Stimulated activated CD8-positive, alpha-beta memory T cell treated with anti-CD3 and anti-CD28 coated beads, Interleukin-7, amount 100 ng/mL, for 4 hours (primary cell): Measurements from ENCODE around the gene CD96.
"Not testable (repeated sequence)": the region's sequence is repeated elsewhere in the genome, so short reads cannot be mapped to it uniquely, and the experiment has no call there.

ENCODE experiments used
- DNase-seq, 2 donors: peaks; one replicate each; pipeline ENCODE4 v3.0.0-alpha.2; 2020; ENCODE audit warnings: low read depth in 2 of 2

The CD96 gene

DNA sequence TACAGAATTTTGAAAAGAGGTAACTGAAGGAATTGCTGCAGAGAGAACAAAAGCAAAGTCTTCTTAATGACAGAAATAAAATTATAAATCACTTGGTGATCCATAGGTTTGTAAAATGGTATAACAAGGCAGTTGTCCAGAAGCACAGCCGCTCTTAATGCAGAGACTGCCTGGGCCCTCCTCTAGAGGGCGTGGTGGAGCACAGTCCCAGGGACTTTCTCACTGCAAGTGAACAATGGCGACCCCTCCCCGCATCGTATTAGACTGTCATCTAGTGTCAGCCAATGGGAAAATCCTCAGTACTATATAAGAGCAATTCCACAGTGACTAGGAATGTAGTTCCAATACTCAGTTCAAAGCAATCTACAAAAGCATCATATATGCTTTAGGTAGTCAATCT, 79.5 kb downstream of the CD96 start:
- no peak for DNase-seq

DNA sequence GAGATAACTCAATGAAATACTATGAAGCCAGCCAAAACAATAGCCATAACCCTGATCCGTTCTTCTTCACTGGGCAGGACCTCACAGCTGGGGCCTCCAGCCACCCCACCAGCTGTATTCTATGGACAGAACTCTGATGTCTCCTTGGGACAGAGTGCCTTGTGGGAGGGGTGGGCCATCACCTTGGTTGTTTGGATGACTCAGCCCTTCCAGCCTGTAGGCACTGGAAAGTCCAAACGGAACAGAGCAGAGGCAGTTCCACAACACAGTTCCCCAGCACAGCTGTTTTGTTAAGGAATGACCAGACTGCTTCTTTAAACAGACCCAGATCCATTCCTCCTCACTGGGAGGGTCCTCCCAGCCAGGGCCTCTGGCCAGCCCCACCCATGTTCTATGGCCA, 85.1 kb downstream of the CD96 start:
- DNase-seq = no peak

DNA sequence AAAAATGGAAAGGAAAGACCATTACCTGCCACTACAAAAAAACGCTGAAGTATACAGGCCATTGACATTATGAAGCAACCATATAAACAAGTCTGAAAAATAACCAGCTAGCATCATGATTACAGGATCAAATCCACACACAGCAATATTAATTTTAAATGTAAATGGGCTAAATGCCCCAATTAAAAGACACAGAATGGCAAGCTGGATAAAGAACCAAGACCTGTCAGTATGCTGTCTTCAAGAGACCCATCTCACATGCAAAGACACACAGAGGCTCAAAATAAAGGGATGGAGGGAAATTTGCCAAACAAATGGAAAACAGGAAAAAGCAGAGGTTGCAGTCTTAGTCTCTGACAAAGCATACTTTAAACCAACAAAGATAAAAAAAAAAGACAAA, 87.0 kb downstream of the CD96 start:
- DNase-seq = not testable (repeated sequence)

DNA sequence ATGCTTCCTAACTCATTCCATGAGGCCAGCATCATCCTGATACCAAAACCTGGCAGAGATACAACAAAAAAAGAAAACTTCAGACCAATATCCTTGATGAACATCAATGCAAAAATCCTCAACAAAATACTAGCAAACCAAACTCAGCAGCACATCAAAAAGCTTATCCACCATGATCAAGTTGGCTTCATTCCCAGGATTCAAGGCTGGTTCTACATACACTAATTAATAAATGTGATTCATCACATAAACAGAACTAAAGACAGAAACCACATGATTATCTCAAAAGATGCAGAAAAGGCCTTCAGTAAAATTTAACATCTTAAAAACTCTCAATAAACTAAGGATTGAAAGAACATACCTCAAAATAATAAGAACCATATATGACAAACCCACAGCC, 88.6 kb downstream of the CD96 start:
- not testable (repeated sequence) for DNase-seq

DNA sequence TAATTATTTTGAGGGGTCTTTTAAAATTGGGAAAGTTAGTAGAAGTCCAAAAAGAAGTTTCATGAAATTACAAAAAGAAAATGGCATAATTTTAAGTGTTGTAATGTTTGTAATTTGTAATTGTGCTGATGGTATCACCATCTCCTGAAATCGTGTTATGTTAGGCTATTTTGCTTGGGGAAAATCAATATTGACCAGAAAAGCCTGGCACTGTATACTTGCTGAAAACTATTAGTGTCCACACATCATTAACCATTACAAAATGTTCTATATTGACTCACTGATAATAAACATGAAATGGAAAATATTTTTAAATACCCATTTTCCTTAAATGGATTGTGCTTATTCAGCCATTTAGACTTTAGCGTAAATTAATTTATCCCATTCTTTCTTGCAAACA, 93.4 kb downstream of the CD96 start:
- DNase-seq = no peak

DNA sequence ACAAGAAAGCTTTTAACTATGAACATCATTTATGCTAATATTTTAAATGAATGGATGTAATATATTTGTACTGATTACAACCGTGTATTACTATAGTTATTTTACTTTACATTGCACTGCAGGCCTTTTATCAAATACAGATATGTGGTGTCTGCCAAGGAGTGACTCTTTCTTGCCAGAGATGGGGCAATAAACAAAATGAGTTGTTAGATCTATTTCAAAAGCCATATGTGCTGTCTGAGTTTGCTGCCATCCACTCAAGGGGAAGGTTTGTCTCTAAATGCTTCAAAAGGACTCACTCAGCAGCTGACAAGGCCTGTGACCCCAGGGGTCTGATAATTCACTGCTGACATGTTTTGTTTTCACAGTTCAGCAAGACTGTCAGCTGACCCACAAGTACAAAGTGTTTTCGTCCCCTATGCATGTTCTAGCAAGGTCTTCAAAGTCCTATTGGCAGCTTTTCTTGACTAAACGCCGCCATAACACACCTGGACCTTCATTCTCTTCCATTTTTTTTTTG, 94.4 kb downstream of the CD96 start:
- no peak for DNase-seq

DNA sequence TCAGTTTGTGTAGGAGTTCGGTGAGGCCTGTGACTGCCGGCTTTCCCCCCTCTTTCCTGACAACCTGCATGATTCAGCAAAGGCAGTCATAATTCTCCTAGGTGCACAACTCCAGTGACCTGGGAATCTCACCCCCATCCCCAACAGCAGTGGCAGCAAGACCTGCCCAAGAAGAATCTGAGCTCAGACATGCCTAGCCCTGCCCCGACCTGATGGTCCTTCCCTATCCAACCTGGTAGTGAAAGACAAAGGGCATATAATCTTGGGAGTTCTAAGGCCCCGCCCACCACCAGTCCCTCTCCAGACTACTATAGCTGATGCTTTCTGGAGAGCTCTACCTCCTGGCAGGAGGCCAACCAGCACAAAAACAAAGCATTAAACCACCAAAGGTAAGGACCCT, 97.3 kb downstream of the CD96 start:
- no peak for DNase-seq

DNA sequence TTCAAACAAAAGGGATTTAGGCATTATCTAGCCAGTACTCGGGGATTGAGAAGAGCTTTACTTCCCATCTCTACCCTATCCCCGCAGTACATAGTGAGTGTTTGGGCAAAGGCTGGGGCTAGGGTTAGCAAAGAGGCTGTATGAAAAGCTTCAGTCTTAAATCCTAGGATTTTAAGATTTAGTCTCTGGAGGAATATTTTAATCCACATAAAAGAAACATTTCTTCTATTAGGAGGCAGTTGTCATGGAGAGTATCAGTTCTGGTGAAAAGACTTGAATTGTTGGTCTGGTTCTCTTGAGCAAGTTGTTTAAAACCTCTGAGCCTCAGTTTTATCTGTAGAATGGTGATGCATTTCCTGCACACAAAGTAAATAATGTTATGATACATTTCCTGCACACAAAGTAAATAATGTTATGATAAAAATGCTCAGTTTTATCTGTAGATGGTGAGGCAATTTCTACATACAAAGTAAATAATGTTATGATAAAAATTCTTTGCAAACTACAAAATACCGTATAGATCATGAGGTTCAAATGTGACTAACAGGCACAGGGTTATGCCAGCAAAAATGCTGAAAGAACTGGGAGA, 107.1 kb downstream of the CD96 start:
- DNase-seq = no peak

DNA sequence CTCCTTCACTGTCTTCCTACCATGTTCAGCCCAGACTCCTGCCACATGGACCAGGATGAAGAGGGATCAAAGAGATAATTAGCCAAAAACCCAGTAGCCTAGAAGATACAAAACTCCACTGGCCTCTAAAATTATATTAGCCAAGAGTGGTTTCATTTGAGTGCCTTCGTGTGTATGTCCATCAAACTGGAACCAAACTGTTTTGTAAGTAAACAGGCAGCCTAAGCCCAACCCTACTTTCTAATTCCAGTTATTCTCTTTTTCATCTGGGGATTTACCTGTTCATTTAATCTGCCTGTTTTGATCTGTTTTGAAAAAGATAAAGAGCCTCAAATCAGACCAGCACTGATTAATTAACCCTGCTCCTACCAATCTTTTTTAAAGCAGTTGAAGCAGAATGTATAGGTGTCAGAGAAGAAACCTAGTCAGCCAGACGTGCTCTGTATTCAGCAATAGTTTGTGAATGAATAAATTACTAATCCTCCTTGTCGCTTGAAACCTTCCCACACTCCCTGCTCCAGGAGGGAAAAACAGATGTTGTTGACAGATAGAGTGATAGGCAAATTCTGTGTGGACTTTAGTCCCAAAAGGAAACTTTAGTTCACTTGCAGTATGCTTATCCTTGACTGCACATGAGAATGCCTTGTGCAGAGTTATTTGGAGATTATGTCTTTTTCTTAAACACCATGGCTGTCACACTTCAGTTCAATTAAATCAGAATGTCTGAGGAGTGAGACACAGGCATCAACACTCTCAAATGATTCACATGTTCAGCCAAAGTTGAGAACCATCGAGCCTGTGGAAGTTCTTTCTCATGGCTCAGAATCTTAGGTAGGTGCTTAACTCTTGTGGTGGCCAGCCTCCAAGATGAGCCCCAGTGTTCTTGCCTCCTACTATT, 108.6 kb downstream of the CD96 start:
- no peak for DNase-seq

DNA sequence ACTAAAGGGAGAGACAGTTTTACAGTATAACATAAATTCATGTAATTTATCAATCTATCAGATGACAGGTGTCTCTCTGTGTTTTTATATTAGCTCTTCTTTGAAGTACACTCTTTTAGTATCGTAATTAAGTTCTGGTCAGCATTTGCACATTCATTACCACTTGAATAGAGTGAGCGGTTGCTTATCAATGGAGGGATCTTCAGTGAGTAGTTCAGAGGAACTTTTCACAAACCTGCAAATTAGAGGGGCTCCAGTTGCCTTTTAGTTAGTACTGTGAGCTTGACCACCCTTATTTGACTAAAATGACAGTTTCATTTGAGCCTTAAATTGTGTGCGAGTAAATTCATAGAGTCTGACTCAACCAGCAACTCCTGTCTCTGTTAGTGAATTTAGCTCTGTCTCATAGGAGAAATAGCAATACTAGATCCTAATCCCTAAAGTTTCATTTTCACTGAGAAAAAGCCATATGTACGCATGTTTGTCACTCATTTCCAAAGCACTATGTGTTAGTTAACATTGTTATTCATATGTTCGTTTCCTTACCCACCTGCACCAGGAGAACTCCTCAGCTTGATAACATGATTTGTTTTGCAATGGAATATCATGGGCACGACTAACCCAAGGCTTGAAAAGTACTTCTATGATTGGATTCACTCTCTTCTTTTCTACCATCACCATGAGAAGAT, 110.6 kb downstream of the CD96 start:
- DNase-seq = no peak

DNA sequence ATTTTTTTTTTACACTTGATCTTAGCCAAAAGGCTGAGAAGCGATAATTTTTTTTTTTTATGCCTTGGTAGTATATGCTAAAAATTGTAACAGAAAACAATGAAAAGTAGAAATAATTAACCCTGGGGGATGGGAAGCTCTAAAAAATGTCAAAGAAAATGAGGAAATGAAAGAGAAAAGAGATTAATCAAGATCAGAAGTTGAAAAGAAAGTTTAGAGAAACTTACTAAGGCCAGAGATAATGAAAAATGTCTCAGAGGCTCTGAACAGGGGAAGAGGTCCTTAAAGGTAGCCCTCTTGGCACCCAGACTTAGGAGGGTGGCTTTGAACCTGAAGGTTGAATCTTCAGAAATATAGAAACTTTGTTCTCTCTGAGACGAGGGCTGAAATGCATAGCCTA, 111.8 kb downstream of the CD96 start:
- no peak for DNase-seq

DNA sequence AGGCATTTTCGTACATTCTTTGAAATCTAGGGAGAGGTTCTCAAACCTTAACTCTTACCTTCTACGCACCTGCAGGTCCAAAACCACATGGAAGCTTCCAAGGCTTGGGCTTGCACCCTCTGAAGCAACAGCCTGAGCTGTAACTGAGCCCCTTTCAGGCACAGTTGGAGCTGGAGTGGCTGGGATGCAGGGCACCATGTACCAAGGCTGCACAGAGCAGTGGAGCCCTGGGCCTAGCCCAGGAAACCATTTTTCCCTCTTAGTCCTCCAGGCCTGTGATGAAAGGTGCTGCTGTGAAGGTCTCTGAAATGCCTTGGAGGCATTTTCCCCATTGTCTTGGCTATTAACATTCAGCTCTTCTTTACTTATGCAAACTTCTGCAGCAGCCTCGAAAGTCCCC, 120.0 kb downstream of the CD96 start:
- DNase-seq = no peak

DNA sequence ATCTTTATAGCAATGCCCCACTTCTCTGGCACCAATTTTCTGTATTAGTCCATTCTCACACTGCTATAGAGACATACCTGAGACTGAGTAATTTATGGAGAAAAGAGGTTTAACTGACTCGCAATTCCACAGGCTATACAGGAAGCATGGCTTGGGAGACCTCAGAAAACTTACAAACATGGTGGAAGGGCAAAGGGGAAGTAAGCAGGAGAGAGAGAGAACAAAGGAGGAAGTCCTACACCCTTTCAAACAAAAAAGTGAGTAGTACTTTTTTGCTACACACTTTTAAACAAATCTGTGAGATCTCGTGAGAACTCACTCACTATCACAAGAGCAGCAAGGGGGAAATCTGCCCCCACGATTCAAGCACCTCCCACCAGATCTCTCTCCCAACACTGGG, 120.9 kb downstream of the CD96 start:
- DNase-seq = no peak

DNA sequence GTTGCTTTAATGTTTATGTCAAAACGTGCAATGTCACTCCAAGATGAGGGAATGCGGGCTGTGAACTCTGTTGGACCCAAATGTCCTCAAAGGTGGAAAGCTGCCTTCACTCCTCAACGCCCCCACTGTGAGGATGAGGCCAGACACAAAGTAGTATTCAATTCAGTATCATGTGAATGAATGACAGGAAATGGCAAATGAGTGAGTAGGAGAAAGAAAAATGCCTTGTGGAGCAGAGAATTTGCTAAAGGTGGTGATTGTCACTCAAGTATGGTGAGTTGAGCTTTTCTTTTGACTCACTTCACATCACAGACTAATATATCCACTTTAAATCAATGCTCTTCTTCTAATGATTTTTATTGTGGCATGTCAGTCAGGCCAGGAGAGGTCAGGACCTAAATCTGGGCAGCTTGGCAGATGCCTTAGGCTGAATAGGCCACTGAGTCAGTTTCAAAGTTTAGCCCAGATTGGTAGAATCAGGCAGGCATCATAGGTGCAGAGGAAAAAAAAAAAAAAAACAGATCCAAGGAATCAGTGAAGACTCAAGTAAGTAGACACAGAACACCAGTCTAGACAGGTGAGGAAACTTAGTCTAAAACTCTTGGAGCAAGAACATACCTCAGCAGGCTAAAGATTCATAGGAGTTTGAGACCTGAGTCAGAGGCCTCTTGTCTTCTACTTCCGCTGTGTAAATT, 124.2 kb downstream of the CD96 start:
- no peak for DNase-seq

DNA sequence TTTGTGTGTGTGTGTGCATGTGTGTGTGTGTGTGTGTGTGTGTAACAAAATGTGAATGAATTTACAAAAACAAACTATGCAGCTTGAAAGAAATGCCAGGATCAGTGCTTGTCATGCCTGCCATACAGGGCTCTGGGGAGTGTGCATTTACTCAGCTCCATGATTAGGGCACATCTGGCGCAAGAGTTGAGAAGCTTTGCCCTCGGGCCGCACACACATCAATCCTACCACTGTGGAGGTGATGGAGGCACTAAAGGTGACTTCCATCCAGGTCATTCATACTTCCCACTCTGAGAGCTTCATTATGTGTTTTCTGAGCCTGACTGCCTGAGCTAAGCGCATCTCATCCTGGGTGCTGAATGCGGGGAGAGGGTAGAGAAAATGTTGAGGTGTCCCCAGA, 125.2 kb downstream of the CD96 start:
- no peak for DNase-seq

DNA sequence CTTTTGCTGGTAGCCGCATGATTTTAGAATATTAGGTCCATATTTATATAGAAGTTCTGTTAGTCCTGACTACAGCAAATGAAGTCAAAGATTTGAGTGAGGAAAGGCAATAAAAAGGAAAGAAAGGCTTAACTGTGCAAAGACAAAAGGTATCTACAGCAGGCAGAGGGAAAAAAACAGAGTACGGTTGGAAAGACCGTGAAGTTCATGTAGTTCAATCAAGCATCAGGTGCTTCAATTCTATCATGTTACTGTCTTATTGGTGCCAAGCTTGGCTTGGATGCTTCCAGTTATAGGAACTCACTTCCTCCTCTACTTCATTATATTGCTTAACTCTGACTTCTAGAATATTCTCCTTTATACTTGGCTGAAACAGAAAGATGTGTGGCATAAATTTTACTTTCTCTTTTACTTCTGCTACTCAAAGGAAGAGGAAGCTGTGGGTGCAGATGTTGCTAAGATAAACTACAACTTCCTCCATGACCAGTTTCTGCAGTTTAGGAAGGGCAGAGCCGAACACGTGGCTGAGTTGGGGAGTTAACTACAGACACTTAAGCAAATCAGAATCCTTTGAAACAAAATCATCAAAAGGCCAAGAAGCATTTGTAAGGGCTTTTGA, 125.7 kb downstream of the CD96 start:
- DNase-seq = peak; percentile 63 to 76

DNA sequence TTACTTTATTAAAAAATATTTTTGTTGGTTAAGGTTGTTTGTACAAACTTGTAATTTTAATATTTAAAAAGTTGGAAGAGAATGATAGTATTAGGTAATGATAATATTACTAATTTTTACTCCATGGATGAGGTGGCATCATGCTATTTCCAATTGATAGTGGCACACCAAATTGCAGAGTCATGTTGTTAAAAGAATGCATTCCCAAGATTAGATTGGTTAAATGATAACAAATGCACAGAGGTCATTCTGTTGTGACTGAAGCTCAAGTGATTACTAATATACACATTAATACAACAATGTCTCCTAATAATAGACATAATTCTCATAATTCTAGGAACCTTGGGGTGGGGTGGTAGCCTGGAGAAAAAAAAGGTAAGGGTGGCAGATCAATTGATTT, 126.3 kb downstream of the CD96 start:
- DNase-seq = no peak

DNA sequence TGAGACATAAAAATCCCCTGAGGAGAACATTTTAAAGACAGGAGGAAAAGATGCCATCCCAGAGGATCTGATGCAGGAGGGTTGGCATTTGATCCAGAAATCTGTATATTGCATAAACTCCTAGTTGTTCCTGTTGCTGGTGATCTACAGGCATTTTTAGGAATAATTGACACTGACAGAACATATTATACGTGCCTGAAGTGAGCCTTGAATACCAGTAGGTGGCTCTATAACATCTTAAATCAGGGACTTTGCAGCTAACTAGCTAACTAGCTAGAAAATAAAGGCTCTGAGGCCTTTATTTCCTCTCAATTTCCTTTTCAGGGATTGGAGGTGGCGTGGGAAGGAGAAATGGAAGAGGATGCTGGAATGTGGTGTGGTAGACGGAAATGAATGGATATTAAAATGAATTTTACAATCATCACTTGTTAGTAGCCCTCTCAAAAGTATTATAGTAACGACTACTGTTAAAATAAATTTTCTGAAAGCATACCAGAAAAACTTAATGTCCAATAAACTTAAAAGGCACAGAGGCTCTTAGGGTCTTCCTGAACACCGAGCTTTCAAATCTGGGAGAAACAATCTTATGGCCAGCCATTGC, 127.0 kb downstream of the CD96 start:
- no peak for DNase-seq

DNA sequence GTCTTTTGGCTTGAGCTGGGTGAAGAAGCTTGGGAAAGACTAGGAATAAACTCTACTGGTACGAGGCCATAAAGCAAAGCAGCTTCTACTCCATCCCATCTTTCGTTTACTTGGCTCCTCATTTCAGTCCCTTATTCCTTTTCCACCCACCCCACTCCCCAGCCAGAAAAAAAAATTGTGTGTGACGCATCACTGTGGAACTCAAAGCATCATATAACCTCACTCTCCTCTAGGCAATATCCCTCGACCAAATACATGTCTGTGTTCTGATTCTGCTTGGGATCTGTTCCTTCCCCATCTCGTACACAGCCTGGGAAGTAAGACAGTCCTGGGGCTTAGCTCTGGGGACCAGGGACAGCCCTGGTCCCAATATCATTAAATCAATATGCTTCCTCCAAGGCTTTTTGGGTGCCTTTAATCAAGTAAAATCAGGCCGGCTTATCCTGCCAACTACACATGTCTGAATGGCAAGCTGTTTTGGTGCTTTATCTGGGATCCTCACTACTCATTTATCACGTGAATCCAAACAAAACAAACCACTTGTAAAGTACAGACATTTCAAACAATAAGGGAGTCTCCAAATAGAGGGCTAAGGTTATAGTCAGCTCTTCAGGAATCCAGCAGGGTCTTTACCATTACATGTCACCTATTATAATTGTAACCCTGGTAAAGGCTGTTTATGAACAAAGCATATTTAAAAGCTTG, 128.1 kb downstream of the CD96 start:
- no peak for DNase-seq

DNA sequence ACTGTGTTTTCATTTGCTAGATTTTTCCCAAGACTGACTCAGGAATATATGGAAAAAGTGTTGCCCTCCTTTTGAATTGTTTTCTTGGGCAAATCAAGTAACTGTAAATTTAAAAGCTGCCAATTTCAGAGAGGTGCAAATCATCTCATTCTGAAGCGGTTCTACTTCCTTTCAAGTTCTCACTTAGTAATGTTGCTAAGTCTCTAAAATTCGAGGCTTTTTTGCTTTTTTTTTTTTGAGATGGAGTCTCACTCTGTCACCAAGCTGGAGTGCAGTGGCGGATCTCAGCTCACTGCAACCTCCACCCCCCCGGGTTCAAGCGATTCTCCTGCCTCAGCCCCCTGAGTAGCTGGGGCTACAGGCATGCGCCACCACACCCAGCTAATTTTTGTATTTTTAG, 130.5 kb downstream of the CD96 start:
- DNase-seq = not testable (repeated sequence)

DNA sequence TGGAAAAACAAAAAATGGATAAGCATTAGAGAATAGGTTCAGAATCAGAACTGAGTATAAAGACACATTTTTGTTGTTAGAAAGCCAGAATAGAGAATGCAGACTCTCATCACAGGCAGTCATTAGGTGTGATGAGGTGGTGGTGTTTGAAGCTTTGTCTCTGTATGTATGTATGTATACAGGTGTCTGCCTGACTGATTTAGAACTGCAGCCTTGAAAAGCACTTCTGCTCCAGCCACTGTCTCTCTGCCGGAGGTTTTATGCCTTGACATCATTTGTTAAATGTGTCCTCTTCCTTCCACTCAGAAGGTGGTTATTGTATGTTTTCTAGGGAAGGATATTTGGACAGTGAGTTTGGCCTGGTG, 133.8 kb downstream of the CD96 start:
- no peak for DNase-seq
